HEK293T (cell line): ENCODE data around the gene NKX3-2.

ENCODE experiments used
- CTCF ChIA-PET: fragments of 350-600 bp; formaldehyde crosslinking; extraction: SDS; loops from one replicate; lab custom pipeline; 2021; ENCODE audit warnings: antibody characterized with exemption, inconsistent platforms; lab: Yijun Ruan, JAX
- POLR2A ChIA-PET: fragments of 350-600 bp; formaldehyde crosslinking; extraction: SDS; loops from one replicate; lab custom pipeline; 2020; ENCODE audit warnings: antibody characterized with exemption, inconsistent platforms; lab: Yijun Ruan, JAX
- DNase-seq: peaks from one replicate; pipeline ENCODE4 v3.0.0; 2012; ENCODE audit warnings: mixed read lengths; ENCODE audit errors: extremely low spot score
- ARNT ChIP-seq: fragments of 450-650 bp; IDR thresholded peaks from 2 replicates; pipeline ENCODE4 v1.6.1; 2017; ENCODE audit warnings: mild to moderate bottlenecking
- BHLHE40 ChIP-seq: fragments of 450-650 bp; IDR thresholded peaks from 2 replicates; pipeline ENCODE4 v1.6.1; 2016; ENCODE audit warnings: mild to moderate bottlenecking, moderate library complexity, borderline replicate concordance
- CTBP1 ChIP-seq: fragments of 450-650 bp; IDR thresholded peaks from 2 replicates; pipeline ENCODE4 v1.6.1; 2016; ENCODE audit warnings: borderline replicate concordance
- ELF4 ChIP-seq: fragments of 450-650 bp; IDR thresholded peaks from 2 replicates; pipeline ENCODE4 v1.6.1; 2017; ENCODE audit warnings: antibody characterized with exemption
- FOXA1 ChIP-seq: fragments of 450-650 bp; IDR thresholded peaks from 2 replicates; pipeline ENCODE4 v1.6.1; 2016; ENCODE audit warnings: mild to moderate bottlenecking
- FOXK2 ChIP-seq: fragments of 450-650 bp; IDR thresholded peaks from 2 replicates; pipeline ENCODE4 v1.6.1; 2016; ENCODE audit warnings: mild to moderate bottlenecking
- FOXM1 ChIP-seq: fragments of 450-650 bp; IDR thresholded peaks from 2 replicates; pipeline ENCODE4 v1.6.1; 2017; ENCODE audit warnings: mild to moderate bottlenecking, borderline replicate concordance
- HDGF ChIP-seq: fragments of 450-650 bp; IDR thresholded peaks from 2 replicates; pipeline ENCODE4 v1.6.1; 2017; ENCODE audit warnings: antibody characterized with exemption, borderline replicate concordance
- L3MBTL2 ChIP-seq: fragments of 450-650 bp; conservative IDR thresholded peaks from 2 replicates; pipeline ENCODE4 v1.6.1; 2016; ENCODE audit warnings: mild to moderate bottlenecking
- LEF1 ChIP-seq: fragments of 450-650 bp; IDR thresholded peaks from 2 replicates; pipeline ENCODE4 v1.6.1; 2017; ENCODE audit warnings: mild to moderate bottlenecking, borderline replicate concordance
- NFRKB ChIP-seq: fragments of 450-650 bp; IDR thresholded peaks from 2 replicates; pipeline ENCODE4 v1.6.1; 2016; ENCODE audit warnings: mild to moderate bottlenecking, moderate library complexity
- PKNOX1 ChIP-seq: fragments of 450-650 bp; IDR thresholded peaks from 2 replicates; pipeline ENCODE4 v1.6.1; 2016
- SP1 ChIP-seq: fragments of 450-650 bp; IDR thresholded peaks from 2 replicates; pipeline ENCODE4 v1.6.1; 2017
- SUZ12 ChIP-seq: fragments of 450-650 bp; IDR thresholded peaks from 2 replicates; pipeline ENCODE4 v1.6.1; 2016; ENCODE audit warnings: mild to moderate bottlenecking
- TARDBP ChIP-seq: fragments of 450-650 bp; IDR thresholded peaks from 2 replicates; pipeline ENCODE4 v1.6.1; 2016
- ZNF384 ChIP-seq: fragments of 450-650 bp; IDR thresholded peaks from 2 replicates; pipeline ENCODE4 v1.6.1; 2016

Gene NKX3-2

GRCh38 chr4:13521047-13521446 lies 23.3 kb downstream of the NKX3-2 start:
- TF ChIP-seq PKNOX1 (no peak), FOXM1 (no peak), BHLHE40 (no peak), L3MBTL2 (no peak), SUZ12 (no peak), FOXK2 (no peak), LEF1 (no peak), HDGF (no peak), NFRKB (no peak), ARNT (no peak), ELF4 (no peak), CTBP1 (no peak), SP1 (no peak), FOXA1 (no peak), ZNF384 (no peak), TARDBP (no peak)
- POLR2A ChIA-PET = no interaction called here
- DNase-seq = no peak
- CTCF ChIA-PET = interaction anchor here (0.8 kb wide), 1 partner anchor 133 kb away, joined by 3 read pairs; no protein-coding TSS in a partner anchor

GRCh38 chr4:13516315-13516860 lies 27.9 kb downstream of the NKX3-2 start:
- TF ChIP-seq ELF4 (no peak), ARNT (no peak), SP1 (no peak), L3MBTL2 (no peak), ZNF384 (no peak), FOXA1 (no peak), FOXM1 (peak; percentile 30; the same call in 1 of the 2 replicates), LEF1 (no peak), HDGF (no peak), TARDBP (no peak), PKNOX1 (peak; percentile 93), BHLHE40 (no peak), CTBP1 (peak; percentile 42; the same call in 1 of the 2 replicates), NFRKB (no peak), FOXK2 (no peak), SUZ12 (no peak)
- no peak for DNase-seq
- ChIA-PET CTCF (no interaction called here), POLR2A (interaction anchor here (0.9 kb wide), 1 partner anchor 33 kb away, joined by 4 read pairs; the partner anchor contains the start of gene RAB28)

GRCh38 chr4:13515268-13515667 lies 29.0 kb downstream of the NKX3-2 start:
- TF ChIP-seq FOXK2 (no peak), SP1 (no peak), ELF4 (no peak), FOXA1 (no peak), HDGF (no peak), CTBP1 (no peak), TARDBP (no peak), SUZ12 (no peak), BHLHE40 (no peak), NFRKB (no peak), LEF1 (no peak), ZNF384 (no peak), ARNT (no peak)
- DNase-seq = no peak
- POLR2A ChIA-PET = interaction anchor here (0.9 kb wide), 1 partner anchor 32 kb away, joined by 4 read pairs; the partner anchor contains the start of gene RAB28
- CTCF ChIA-PET = no interaction called here

GRCh38 chr4:13514722-13515121 lies 29.6 kb downstream of the NKX3-2 start:
- no peak for DNase-seq
- ChIA-PET POLR2A (no interaction called here), CTCF (interaction anchor here (0.6 kb wide), 1 partner anchor 1907 kb away, joined by 5 read pairs; no protein-coding TSS in a partner anchor)
- TF ChIP-seq FOXK2 (no peak), ARNT (no peak), CTBP1 (no peak), FOXA1 (no peak), SP1 (no peak), NFRKB (no peak), BHLHE40 (no peak), TARDBP (no peak), LEF1 (no peak), ELF4 (no peak), SUZ12 (no peak), PKNOX1 (no peak), L3MBTL2 (no peak), ZNF384 (no peak), HDGF (no peak)

GRCh38 chr4:13511101-13511500 lies 33.2 kb downstream of the NKX3-2 start:
- ChIA-PET POLR2A (no interaction called here), CTCF (interaction anchor here (1.5 kb wide), 1 partner anchor 11 kb away, joined by 3 read pairs; no protein-coding TSS in a partner anchor)
- no peak for DNase-seq

More at GRCh38 chr4:13511101-13511500, 33.2 kb downstream of the NKX3-2 start:
- TF ChIP-seq PKNOX1 = no peak
- no peak for TF ChIP-seq BHLHE40
- TF ChIP-seq FOXK2 = no peak
- no peak for TF ChIP-seq NFRKB
- no peak for TF ChIP-seq TARDBP
- TF ChIP-seq CTBP1 = no peak
- no peak for TF ChIP-seq SUZ12
- TF ChIP-seq FOXM1 = no peak
- TF ChIP-seq ELF4 = no peak
- no peak for TF ChIP-seq ZNF384
- TF ChIP-seq FOXA1 = no peak
- no peak for TF ChIP-seq L3MBTL2
- TF ChIP-seq LEF1 = no peak
